HL-60 (cell line): Measurements from ENCODE around the gene JAK1.

Experiments used
- CTCF ChIP-seq: IDR thresholded peaks from one replicate; pipeline ENCODE4 v1.5.1; 2011; ENCODE audit warnings: low read length, control low read depth, inconsistent platforms; ENCODE audit not compliant: insufficient read depth
- POLR2AphosphoS5 ChIP-seq: IDR thresholded peaks from 2 replicates; pipeline ENCODE4 v1.6.1; 2012; ENCODE audit warnings: low read depth
- SPI1 ChIP-seq: IDR thresholded peaks from 2 replicates; pipeline ENCODE4 v1.6.1; 2012; ENCODE audit warnings: low read depth, mild to moderate bottlenecking, borderline replicate concordance
- TF ChIP-seq, protein P1 (sequence below): IDR thresholded peaks from 2 replicates; pipeline ENCODE4 v1.6.1; 2012; ENCODE audit warnings: low read depth; ENCODE audit not compliant: insufficient replicate concordance

- TF ChIP-seq CTCF (no peak), POLR2AphosphoS5 (no peak), SPI1 (no peak)
- TF ChIP-seq, protein P1, sequence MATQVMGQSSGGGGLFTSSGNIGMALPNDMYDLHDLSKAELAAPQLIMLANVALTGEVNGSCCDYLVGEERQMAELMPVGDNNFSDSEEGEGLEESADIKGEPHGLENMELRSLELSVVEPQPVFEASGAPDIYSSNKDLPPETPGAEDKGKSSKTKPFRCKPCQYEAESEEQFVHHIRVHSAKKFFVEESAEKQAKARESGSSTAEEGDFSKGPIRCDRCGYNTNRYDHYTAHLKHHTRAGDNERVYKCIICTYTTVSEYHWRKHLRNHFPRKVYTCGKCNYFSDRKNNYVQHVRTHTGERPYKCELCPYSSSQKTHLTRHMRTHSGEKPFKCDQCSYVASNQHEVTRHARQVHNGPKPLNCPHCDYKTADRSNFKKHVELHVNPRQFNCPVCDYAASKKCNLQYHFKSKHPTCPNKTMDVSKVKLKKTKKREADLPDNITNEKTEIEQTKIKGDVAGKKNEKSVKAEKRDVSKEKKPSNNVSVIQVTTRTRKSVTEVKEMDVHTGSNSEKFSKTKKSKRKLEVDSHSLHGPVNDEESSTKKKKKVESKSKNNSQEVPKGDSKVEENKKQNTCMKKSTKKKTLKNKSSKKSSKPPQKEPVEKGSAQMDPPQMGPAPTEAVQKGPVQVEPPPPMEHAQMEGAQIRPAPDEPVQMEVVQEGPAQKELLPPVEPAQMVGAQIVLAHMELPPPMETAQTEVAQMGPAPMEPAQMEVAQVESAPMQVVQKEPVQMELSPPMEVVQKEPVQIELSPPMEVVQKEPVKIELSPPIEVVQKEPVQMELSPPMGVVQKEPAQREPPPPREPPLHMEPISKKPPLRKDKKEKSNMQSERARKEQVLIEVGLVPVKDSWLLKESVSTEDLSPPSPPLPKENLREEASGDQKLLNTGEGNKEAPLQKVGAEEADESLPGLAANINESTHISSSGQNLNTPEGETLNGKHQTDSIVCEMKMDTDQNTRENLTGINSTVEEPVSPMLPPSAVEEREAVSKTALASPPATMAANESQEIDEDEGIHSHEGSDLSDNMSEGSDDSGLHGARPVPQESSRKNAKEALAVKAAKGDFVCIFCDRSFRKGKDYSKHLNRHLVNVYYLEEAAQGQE: no peak
These were observed 27.4 kb downstream of the JAK1 start for GRCh38 chr1:64938991-64939390.
